Kidney (tissue), 14 donors: Measurements from ENCODE around the gene TFPI. TPM values are rescaled to one million over a fixed set of nuclear protein-coding genes. Genes with fewer than 3 reads are reported as not detected.
"Not testable (repeated sequence)": the region's sequence is repeated elsewhere in the genome, so short reads cannot be mapped to it uniquely, and the experiment has no call there.

Experiments
- DNase-seq, 5 donors: peaks; one replicate each; pipeline ENCODE4 v3.0.0-alpha.2; 2013 to 2020
- FAIRE-seq: peaks from 2 replicates; lab custom pipeline; 2012; peaks lifted over from hg19 to GRCh38; lab: Jason Lieb, UNC
- H3K27ac ChIP-seq, 2 donors: one replicate each; pipeline ENCODE4 v1.7.0; 2013; ENCODE audit warnings: low read depth in 2 of 2, low read length in 2 of 2, inconsistent platforms in 1 of 2
- H3K27me3 ChIP-seq: one replicate; pipeline ENCODE4 v1.7.1; 2013; ENCODE audit warnings: low read length, inconsistent platforms; ENCODE audit not compliant: control insufficient read depth, insufficient read depth
- H3K36me3 ChIP-seq, 3 donors: one replicate each; pipeline versions ENCODE4 v1.7.0 to v1.7.1; 2013; ENCODE audit warnings: low read length in 3 of 3, control low read depth in 1 of 3, inconsistent platforms in 1 of 3; ENCODE audit not compliant: insufficient read depth in 3 of 3, control insufficient read depth in 2 of 3
- H3K4me1 ChIP-seq, 3 donors: one replicate each; pipeline versions ENCODE4 v1.7.0 to v1.7.1; 2013; ENCODE audit warnings: low read length in 3 of 3, inconsistent platforms in 1 of 3, low read depth in 1 of 3; ENCODE audit not compliant: control insufficient read depth in 2 of 3, insufficient read depth in 2 of 3
- H3K4me3 ChIP-seq, 3 donors: one replicate each; pipeline versions ENCODE4 v1.7.0 to v1.8.1; 2013; ENCODE audit warnings: low read length in 3 of 3, control low read depth in 1 of 3, inconsistent platforms in 1 of 3
- H3K9ac ChIP-seq, 3 donors: one replicate each; pipeline versions ENCODE4 v1.7.0 to v1.7.1; 2013; ENCODE audit warnings: low read length in 3 of 3, control low read depth in 1 of 3, inconsistent platforms in 1 of 3
- H3K9me3 ChIP-seq, 3 donors: one replicate each; pipeline versions ENCODE4 v1.7.0 to v1.7.1; 2013; ENCODE audit warnings: low read length in 3 of 3, control low read depth in 1 of 3, inconsistent platforms in 1 of 3; ENCODE audit not compliant: control insufficient read depth in 2 of 3, insufficient read depth in 1 of 3
- CTCF ChIP-seq: IDR thresholded peaks from 3 replicates; pipeline ENCODE4 v1.5.1; 2012; ENCODE audit warnings: mild to moderate bottlenecking, moderate library complexity, borderline replicate concordance; ENCODE audit not compliant: insufficient read depth; ENCODE audit errors: extremely low read depth
- intact Hi-C: fragments of 100-400 bp; cut with DNase I; formaldehyde crosslinking; loops from one replicate; pipeline ENCODE4 v1.11.1; 2022
- polyA plus RNA-seq: library from polyadenylated mRNA; stranded (reverse); fragments of 350-450 nt; fragmentation: Illumina TruSeq; extraction: RNeasy Lipid Tissue Mini Kit (QIAGEN cat#74804); gene quantifications from one replicate; pipeline ENCODE4 v1.2.3, GENCODE V29; 2014; ENCODE audit warnings: low read depth, low replicate concordance; ENCODE audit not compliant: insufficient read depth
- total RNA-seq: library from RNA; stranded (reverse); fragmentation: NEBNext Ultra II Directional; extraction: Animal tissue kit (Norgen Biotek cat#: 25700); gene quantifications from one replicate; pipeline ENCODE4 v1.2.1, GENCODE V29; 2021
- donor health status: control.
- donor health status: control.
- donor health status: control.
- donor health status: control.
- donor health status: control.
- donor health status: DM: yes; HTN: yes; CAD: no.
- donor health status: Normal renal cell carcinoma (clear cell type).

TFPI gene
- total and polyA plus RNA-seq, 2 donors from 2014 or later = 26.2 to 266 TPM

GRCh38 chr2:187519419-187520120 is 34.7 kb downstream of the TFPI start:
- no peaks in the 10 kb centered on the region for H3K4me1 ChIP-seq
- intact Hi-C loops = no loop called here
- no peaks in the 10 kb centered on the region for H3K36me3 ChIP-seq
- no peak overlapping the region for H3K27ac ChIP-seq
- H3K4me3 ChIP-seq = no peak overlapping the region
- H3K9ac ChIP-seq = no peak overlapping the region
- peaks cover 0 to 4% (median 0%) of the 10 kb centered on the region in 3 donors for H3K9me3 ChIP-seq
- DNase-seq (peak in 1 of 5 donors; percentile 24), FAIRE-seq (no peak)
- H3K27me3 ChIP-seq = no peaks in the 10 kb centered on the region
- TF ChIP-seq CTCF = no peak

DNA sequence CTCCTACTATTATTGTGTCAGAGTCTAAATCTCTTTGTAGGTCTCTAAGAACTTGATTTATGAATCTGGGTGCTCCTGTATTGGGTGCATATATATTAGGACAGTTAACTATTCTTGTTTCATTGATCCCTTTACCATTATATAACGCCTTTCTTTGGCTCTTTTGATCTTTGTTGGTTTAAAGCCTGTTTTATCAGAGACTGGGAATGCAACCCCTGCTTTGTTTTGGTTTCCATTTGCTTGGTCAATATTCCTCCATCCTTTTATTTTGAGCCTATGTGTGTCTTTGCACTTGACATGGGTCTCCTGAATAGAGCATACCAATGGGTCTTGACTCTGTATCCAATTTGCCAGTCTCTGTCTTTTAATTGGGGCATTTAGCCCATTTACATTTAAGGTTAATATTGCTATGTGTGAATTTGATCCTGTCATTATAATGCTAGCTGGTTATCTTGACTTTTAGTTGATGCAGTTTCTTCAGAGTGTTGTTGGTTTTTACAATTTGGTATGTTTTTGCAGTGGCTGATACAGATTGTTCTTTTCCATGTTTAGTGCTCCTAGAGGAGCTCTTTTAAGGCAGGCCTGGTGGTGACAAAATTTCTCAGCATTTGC is 36.4 kb downstream of the TFPI start:
- H3K36me3 ChIP-seq, H3K27ac ChIP-seq, H3K4me3 ChIP-seq, DNase-seq, H3K27me3 ChIP-seq, H3K9ac ChIP-seq, H3K4me1 ChIP-seq, intact Hi-C loops, FAIRE-seq, H3K9me3 ChIP-seq: not testable (repeated sequence)

GRCh38 chr2:187516630-187517510 is 37.4 kb downstream of the TFPI start:
- DNase-seq, H3K4me1 ChIP-seq, H3K9me3 ChIP-seq, FAIRE-seq, H3K4me3 ChIP-seq, H3K36me3 ChIP-seq, H3K27ac ChIP-seq, H3K27me3 ChIP-seq, H3K9ac ChIP-seq, intact Hi-C loops: not testable (repeated sequence)

DNA sequence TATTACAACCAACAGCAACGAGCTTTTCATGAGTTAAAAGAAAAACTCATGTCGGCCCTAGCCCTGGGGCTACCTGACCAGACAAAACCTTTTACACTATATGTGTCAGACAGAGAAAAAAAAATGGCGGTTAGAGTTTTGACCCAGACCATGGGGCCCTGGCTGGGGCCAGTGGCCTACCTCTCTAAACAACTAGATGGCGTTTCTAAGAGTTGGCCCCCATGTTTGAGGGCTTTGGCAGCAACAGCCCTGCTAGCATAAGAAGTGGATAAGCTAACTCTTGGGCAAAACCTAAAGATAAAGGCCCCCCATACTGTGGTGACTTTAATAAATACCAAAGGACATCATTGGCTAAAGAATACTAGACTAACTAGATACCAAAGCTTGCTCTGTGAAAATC is 39.3 kb downstream of the TFPI start:
- H3K4me3 ChIP-seq = no peak overlapping the region
- H3K36me3 ChIP-seq = no peaks in the 10 kb centered on the region
- no peak for TF ChIP-seq CTCF
- intact Hi-C loops = no loop called here
- no peaks in the 10 kb centered on the region for H3K4me1 ChIP-seq
- no peaks in the 10 kb centered on the region for H3K27me3 ChIP-seq
- H3K9me3 ChIP-seq = peaks cover 0 to 4% (median 0%) of the 10 kb centered on the region in 3 donors
- no peak overlapping the region for H3K27ac ChIP-seq
- H3K9ac ChIP-seq = no peak overlapping the region
- DNase-seq (no peak), FAIRE-seq (no peak)

DNA sequence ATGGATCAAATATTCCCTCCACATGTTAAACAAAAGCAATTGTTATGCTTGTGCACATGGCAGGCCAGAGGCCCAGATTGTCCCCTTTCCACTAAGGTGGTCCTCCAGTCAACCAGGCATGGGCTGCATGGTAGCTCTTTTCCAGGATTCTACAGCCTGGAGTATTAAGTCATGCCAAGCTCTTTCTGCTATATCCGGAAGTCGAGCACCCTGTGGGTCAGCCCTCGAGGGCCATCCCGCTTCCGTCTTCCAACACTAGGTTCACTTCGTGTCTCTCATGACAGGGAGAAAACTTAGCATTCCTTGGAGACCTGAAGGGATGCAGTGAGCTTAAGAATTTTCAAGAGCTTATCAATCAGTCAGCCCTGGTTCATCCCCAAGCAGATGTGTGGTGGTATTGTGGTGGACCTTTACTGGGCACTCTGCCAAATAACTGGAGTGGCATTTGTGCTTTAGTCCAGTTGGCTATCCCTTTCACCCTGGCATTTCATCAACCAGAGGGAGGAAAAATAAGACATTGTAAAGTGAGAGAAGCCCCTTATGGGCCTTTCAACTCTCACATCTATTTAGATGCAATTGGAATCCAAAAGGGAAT is 39.9 kb downstream of the TFPI start:
- H3K36me3 ChIP-seq, DNase-seq, H3K4me3 ChIP-seq, FAIRE-seq, H3K27me3 ChIP-seq, H3K9me3 ChIP-seq, H3K4me1 ChIP-seq, H3K9ac ChIP-seq, H3K27ac ChIP-seq, intact Hi-C loops: not testable (repeated sequence)

DNA sequence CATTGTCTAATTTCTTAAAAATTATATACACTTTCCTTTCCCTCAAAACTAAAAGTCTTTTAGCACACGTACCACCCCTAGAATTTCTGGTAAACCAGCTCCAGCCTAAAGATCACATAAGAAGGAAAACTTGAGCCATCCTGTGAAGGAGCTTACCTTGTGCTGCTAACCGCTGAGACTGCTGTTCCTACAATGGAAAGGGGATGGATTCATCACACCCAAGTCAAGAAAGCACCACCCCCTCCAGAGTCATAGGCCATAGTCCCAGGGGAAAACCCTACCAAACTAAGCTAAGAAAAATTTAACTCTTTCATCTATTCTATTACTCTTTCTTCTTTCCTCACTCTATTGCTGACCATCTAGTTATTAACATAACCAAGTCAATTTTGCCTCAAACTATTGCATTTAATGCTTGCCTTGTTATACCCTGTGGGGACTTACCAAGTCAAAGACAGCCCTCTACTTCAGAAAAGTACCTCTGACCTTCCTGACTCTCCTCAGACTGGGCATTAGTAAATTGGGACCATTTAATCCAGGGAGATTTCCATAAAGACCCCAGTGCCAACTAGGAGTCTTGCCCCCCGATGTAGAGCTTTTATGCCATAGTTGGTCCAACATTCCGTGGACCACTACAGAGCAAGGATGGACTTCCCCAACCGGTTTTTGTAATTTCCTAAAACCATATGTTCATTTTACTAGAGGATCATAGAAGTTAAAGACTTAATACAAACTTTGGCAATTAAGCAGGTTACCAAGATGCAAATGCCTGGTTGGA is 40.6 kb downstream of the TFPI start:
- H3K4me3 ChIP-seq, H3K9ac ChIP-seq, H3K9me3 ChIP-seq, H3K4me1 ChIP-seq, intact Hi-C loops, H3K27ac ChIP-seq, FAIRE-seq, H3K27me3 ChIP-seq, DNase-seq, H3K36me3 ChIP-seq: not testable (repeated sequence)
